PC-3 (cell line): ENCODE data around the gene CCDC158.

Experiments
- EZH2 ChIP-seq: fragments of 300-600 bp; sonication (generic); IDR thresholded peaks from one replicate; pipeline ENCODE4 v1.6.1; 2017; ENCODE audit warnings: antibody characterized with exemption, mild to moderate bottlenecking, low read length; ENCODE audit not compliant: unreplicated experiment
- EZH2phosphoT487 ChIP-seq: fragments of 300-600 bp; sonication (generic); IDR thresholded peaks from 2 replicates; pipeline ENCODE4 v1.6.1; 2018; ENCODE audit warnings: mild to moderate bottlenecking, antibody characterized with exemption, low read length, borderline replicate concordance
- TF ChIP-seq, protein P1 (sequence below): fragments of 300-600 bp; sonication (generic); conservative IDR thresholded peaks from 2 replicates; pipeline ENCODE4 v1.5.1; 2017; ENCODE audit warnings: antibody characterized with exemption, low read depth, mild to moderate bottlenecking, low read length

DNA sequence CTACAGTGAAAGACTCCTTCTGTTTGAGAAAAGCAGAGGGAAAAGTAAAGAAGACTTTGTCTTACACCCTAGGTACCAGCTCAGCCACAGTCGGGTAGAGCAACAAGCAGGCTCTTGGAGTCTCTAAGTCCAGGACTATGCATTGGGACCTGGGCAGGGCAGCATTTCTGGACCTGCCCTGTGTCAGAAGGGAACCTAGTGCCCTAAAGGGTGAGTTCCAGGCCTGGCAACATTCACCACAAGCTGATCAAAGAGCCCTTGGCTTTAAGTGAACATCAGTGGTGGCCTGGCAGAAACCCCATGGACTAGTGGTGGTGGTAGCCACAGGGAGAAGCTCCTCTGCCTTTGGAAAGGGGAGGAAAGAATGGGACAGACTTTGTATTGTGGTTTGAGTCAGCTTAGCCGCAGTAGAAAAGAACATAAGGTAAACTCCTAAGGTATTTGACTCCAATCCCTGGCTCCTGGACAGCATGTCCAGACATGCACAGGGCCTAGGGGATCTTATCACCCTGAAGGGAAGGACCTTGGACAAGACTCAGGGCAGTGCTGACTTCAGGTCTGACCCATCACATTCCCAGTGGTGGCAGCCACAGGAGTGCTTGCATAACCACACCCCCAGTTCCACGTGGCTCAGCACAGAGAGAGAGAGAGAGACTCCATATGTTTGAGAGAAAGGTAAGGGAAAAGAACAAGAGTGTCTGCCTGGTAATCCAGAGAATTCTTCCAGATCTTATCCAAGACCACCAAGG lies 32.6 kb downstream of the CCDC158 start:
- TF ChIP-seq EZH2phosphoT487 (no peak), EZH2 (no peak)
- TF ChIP-seq, protein P1, sequence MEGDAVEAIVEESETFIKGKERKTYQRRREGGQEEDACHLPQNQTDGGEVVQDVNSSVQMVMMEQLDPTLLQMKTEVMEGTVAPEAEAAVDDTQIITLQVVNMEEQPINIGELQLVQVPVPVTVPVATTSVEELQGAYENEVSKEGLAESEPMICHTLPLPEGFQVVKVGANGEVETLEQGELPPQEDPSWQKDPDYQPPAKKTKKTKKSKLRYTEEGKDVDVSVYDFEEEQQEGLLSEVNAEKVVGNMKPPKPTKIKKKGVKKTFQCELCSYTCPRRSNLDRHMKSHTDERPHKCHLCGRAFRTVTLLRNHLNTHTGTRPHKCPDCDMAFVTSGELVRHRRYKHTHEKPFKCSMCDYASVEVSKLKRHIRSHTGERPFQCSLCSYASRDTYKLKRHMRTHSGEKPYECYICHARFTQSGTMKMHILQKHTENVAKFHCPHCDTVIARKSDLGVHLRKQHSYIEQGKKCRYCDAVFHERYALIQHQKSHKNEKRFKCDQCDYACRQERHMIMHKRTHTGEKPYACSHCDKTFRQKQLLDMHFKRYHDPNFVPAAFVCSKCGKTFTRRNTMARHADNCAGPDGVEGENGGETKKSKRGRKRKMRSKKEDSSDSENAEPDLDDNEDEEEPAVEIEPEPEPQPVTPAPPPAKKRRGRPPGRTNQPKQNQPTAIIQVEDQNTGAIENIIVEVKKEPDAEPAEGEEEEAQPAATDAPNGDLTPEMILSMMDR = no peak
